T-helper 17 cell (primary cell): ENCODE measurements around the gene AFF3. TPM values are rescaled to one million over a fixed set of nuclear protein-coding genes. Genes with fewer than 3 reads are reported as not detected.
"Not testable (repeated sequence)": the region's sequence is repeated elsewhere in the genome, so short reads cannot be mapped to it uniquely, and the experiment has no call there.

Source experiments
- ATAC-seq: fragments of 150-1000 bp; cut with Tn5 transposase; 2 replicates; pipeline ENCODE4 v1.10.0; 2021; ENCODE audit warnings: mild to moderate bottlenecking, moderate library complexity
- DNase-seq, 3 donors: peaks; one replicate each; pipeline versions ENCODE4 v3.0.0 to v3.0.0-alpha.2; 2020 to 2021
- H3K9me3 ChIP-seq: one replicate; pipeline ENCODE4 v1.7.0; 2013; ENCODE audit warnings: low read length, mild to moderate bottlenecking; ENCODE audit not compliant: control insufficient read depth, poor library complexity, severe bottlenecking
- H3K27ac Mint-ChIP-seq: one replicate; pipeline ENCODE4 v1.8.0; 2022; ENCODE audit warnings: mild to moderate bottlenecking, moderate library complexity, mixed read lengths
- H3K27me3 Mint-ChIP-seq: one replicate; pipeline ENCODE4 v1.8.0; 2022; ENCODE audit warnings: mixed read lengths
- H3K36me3 Mint-ChIP-seq: one replicate; pipeline ENCODE4 v1.8.0; 2022; ENCODE audit warnings: low read depth, mixed read lengths
- H3K4me1 Mint-ChIP-seq: one replicate; pipeline ENCODE4 v1.8.0; 2022; ENCODE audit warnings: mild to moderate bottlenecking, mixed read lengths
- H3K4me3 Mint-ChIP-seq: one replicate; pipeline ENCODE4 v1.8.0; 2022; ENCODE audit warnings: mild to moderate bottlenecking, moderate library complexity, mixed read lengths
- total RNA-seq, 4 donors: library from RNA in 2 of 4; stranded (reverse) in 2 of 4; gene quantifications; one replicate each; pipeline ENCODE4 v1.2.3 and lab custom pipeline; 2022 to 2026

AFF3 gene
- total RNA-seq, 2 donors from 2014 or later: 6.5 to 14.4 TPM

DNA sequence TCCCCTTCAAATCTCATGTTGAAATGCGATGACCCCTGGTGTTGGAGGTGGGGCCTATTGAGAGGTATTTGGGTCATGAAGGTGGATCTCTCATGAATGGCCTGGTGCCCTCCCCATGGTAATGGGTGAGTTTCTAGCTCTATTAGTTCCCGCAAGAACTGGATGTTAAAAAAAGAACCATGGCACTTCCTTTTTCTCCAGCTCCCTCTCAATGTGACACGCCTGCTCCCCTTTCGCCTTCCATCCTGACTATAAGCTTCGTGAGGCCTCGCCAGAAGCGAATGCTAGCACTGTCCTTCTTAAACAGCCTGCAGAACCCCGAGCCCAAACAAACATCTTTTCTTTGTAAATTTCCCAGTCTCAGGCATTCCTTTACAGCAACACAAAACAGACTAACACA, 349.4 kb downstream of the AFF3 start:
- ATAC-seq (no peak), DNase-seq (no peak)
- Mint-ChIP-seq H3K36me3 (no peaks in the 10 kb centered on the region), H3K4me3 (no peak overlapping the region), H3K4me1 (no peaks in the 10 kb centered on the region), H3K27me3 (peaks cover 7% of the 10 kb centered on the region), H3K27ac (no peak overlapping the region)
- H3K9me3 ChIP-seq: no peaks in the 10 kb centered on the region

DNA sequence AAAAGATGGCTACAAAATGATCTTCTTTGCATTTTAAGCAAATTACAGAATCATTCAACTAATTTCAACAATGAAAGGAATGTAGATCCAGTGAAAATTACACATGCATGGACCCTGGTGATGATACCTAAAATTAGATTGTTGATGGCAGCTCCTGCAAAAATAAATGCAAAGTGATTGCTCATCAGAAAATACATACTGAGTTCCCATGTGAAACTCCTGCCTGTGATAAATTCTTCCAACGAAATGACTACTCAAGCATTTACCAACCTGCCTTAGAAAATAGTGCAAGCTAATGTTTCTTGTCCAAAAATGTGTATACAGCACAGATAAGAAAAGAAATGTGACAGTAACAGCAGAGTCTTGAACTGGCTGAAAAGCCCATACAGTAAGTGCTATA, 352.5 kb downstream of the AFF3 start:
- no peaks in the 10 kb centered on the region for H3K9me3 ChIP-seq
- Mint-ChIP-seq H3K27ac (no peak overlapping the region), H3K4me1 (no peaks in the 10 kb centered on the region), H3K36me3 (no peaks in the 10 kb centered on the region), H3K27me3 (peaks cover 4% of the 10 kb centered on the region), H3K4me3 (no peak overlapping the region)
- ATAC-seq (no peak), DNase-seq (no peak)

DNA sequence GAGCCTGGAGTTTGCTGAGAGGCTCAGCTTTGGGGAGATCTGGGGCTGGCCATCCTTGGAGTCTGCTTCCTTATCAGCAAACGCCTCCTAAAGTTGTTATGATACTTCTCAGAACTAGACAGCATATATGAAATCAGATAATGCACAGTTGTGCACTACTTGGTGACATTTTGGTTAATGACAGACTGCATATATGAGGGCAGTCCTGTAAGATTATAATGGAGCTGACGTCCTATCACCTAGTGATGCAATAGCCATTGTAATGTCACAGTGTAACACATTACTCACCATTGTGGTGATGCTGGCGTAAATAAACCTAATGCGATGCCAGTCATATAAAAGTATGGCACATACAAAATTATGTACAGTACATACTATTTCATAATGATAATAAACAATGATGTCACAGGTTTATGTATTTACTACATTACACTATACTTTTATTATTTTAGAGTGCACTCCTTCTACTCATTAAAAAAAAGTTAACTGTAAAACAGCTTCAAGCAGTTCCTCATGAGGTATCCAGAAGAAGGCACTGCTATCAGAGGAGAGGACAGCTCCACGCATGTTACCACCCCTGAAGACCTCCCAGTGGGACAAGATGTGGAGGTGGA, 354.5 kb downstream of the AFF3 start:
- Mint-ChIP-seq H3K27ac (no peak overlapping the region), H3K36me3 (no peaks in the 10 kb centered on the region), H3K4me1 (no peaks in the 10 kb centered on the region), H3K4me3 (no peak overlapping the region), H3K27me3 (no peaks in the 10 kb centered on the region)
- ATAC-seq (no peak), DNase-seq (no peak)
- H3K9me3 ChIP-seq: no peaks in the 10 kb centered on the region

DNA sequence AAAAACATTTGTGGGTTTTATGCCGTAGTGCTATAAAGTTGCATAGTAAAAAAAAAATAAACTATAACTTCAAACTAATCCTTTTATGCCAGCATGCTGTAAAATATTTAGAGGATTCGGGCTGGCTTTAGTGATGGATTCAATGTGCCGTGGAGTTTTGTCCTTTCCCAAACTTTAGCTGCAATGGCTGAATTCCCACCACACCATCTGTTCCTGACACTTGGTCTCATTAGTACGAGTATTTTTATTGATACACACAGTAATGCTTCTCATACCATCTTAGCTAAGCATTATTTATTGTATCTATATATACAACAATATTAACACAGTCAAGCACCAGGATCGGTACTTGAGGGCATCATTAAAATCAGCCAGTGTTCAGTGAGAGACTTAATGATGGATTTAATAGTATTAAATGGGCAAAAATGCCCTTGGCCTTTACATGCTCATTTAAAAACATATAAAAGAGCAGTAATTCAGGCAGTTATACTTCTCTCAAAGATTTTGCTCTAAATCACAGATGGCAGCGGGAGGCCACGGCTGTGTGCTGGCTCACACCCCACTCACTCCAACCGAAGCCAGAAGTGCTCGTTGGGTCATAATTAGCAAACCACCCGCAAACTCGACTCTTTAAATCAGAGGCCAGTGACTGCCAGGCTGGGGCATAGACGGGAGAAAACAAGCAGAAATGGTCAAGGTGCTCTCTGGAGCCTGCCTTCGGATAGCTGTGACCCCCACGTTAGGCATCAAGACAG, 355.6 kb downstream of the AFF3 start:
- no peak overlapping the region for H3K4me3 Mint-ChIP-seq

DNA sequence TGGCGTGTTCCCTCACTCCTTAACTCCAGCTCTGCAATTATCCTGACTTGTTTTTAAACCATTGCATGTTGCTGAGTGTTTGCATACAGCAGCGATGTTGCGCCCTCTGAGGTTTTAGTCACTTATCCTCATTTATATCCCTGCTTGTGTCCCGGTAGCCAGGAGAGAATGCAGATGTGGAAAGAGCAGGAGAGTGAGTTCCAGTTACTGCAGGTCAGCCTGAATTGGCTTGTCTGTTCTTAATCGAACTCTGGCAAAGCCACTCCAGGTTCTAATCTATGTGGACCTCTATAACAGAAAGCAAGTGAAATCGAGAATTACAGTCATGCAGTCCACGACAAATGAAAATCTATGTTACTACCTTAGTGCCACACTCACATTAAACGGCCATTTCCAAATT, 357.4 kb downstream of the AFF3 start:
- H3K4me3 Mint-ChIP-seq: no peak overlapping the region
- H3K27ac Mint-ChIP-seq: no peak overlapping the region
- H3K4me1 Mint-ChIP-seq: no peaks in the 10 kb centered on the region
- DNase-seq: no peak
- no peaks in the 10 kb centered on the region for H3K9me3 ChIP-seq
- ATAC-seq: no peak
- H3K36me3 Mint-ChIP-seq: no peaks in the 10 kb centered on the region
- no peaks in the 10 kb centered on the region for H3K27me3 Mint-ChIP-seq

More for the DNA sequence above, 355.6 kb downstream of the AFF3 start:
- H3K36me3 Mint-ChIP-seq: no peaks in the 10 kb centered on the region
- H3K27me3 Mint-ChIP-seq: no peaks in the 10 kb centered on the region
- H3K9me3 ChIP-seq: no peaks in the 10 kb centered on the region
- no peaks in the 10 kb centered on the region for H3K4me1 Mint-ChIP-seq
- DNase-seq (no peak), ATAC-seq (no peak)
- no peak overlapping the region for H3K27ac Mint-ChIP-seq

DNA sequence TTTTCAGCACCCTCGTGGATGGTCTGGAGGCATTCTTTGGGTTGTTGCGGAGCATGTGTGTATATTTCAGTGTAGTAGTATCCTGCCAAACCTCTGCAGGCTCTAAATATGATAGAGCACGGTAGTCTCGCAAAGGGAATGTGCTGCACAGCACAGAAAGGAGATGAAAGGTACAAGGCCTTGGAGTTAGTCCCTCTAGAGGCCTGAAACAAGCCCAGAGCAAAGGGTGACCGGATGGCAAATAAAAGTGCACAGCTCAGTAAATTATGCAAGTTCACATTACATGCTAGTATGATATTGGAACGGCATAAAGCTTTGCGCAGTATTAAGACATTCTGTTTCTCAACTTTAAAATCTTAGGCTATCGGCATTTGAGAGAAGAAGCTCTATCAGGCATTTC, 358.1 kb downstream of the AFF3 start:
- DNase-seq (no peak), ATAC-seq (no peak)
- H3K4me3 Mint-ChIP-seq: no peak overlapping the region
- no peak overlapping the region for H3K27ac Mint-ChIP-seq
- no peaks in the 10 kb centered on the region for H3K4me1 Mint-ChIP-seq
- no peaks in the 10 kb centered on the region for H3K27me3 Mint-ChIP-seq
- no peaks in the 10 kb centered on the region for H3K36me3 Mint-ChIP-seq
- H3K9me3 ChIP-seq: no peaks in the 10 kb centered on the region

DNA sequence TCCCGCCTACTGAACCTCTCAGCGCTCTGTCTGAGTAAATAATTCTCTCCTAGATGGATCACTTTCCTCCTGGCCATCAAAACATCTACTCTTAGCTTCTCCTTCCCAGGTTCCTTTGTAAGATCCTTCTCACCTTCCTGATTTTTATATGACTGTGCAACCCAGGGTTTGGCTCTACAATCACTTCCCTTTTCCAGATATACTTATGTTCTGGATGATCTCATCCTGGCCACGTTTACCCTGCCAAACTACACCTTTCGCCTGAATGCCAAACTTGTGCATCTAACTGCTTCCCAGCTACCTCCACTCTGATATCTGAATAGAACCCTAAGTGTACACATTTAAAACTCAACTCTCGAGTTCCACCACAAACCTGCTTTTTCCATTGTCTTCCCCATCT, 362.1 kb downstream of the AFF3 start:
- DNase-seq (no peak), ATAC-seq (no peak)
- Mint-ChIP-seq H3K4me1 (no peaks in the 10 kb centered on the region), H3K4me3 (no peak overlapping the region), H3K27me3 (no peaks in the 10 kb centered on the region), H3K36me3 (no peaks in the 10 kb centered on the region), H3K27ac (no peak overlapping the region)
- H3K9me3 ChIP-seq: peaks cover 2% of the 10 kb centered on the region

DNA sequence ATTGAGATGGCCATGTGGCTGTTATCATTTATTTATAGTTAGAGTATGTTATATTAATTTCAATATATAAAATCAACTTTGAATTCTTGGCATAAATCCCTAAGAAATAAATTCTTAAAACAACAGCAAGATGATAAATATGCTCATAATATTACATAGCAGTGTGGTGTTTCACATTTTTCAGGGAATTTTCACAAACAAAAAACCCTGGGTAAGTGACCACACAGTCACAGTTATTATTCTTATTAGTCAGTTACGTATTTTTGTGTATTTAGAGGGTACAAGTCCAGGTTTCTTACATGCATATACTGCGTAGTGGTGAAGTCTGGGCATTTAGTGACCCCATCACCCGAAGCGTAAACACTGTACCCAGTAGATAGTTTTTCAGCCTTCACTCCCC, 363.1 kb downstream of the AFF3 start:
- peaks cover 2% of the 10 kb centered on the region for H3K9me3 ChIP-seq
- H3K27ac Mint-ChIP-seq: no peak overlapping the region
- no peak for ATAC-seq
- DNase-seq: no peak
- no peaks in the 10 kb centered on the region for H3K4me1 Mint-ChIP-seq
- no peaks in the 10 kb centered on the region for H3K27me3 Mint-ChIP-seq
- no peak overlapping the region for H3K4me3 Mint-ChIP-seq
- H3K36me3 Mint-ChIP-seq: no peaks in the 10 kb centered on the region

DNA sequence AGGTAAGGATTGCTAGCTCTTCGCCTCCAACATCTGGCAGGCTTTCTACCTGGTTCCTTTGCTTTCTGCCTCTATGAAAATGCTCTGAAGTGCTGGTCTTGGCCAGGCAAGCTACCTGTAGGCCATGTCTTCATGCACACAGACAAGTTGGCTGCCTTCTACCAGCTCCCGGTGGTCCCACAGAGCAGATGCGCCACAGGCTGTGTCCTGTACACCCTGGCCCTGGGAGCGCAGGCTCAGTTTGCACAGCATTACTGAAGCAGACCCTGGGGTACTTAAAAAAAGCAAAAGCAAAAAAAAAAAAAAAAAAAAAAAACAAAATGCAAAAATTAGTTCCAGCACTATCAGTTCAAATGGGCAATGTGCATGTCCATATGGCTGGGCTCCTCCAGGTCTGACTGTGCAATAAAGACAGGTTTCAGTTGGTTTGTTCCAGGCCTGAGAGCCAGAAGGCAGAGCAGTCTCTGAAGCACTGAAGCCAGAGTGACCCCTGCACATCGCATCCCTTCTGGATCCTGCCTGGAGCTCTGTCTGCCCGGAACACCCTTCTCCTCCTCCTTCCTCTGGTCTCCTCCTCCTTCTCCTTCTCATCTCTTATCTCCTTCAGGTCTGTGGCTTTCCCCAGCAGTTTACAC, 364.6 kb downstream of the AFF3 start:
- no peak for DNase-seq
- ATAC-seq: no peak
- Mint-ChIP-seq H3K36me3 (no peaks in the 10 kb centered on the region), H3K27ac (no peak overlapping the region), H3K27me3 (peaks cover 5% of the 10 kb centered on the region), H3K4me3 (no peak overlapping the region), H3K4me1 (no peaks in the 10 kb centered on the region)
- H3K9me3 ChIP-seq: peaks cover 2% of the 10 kb centered on the region

DNA sequence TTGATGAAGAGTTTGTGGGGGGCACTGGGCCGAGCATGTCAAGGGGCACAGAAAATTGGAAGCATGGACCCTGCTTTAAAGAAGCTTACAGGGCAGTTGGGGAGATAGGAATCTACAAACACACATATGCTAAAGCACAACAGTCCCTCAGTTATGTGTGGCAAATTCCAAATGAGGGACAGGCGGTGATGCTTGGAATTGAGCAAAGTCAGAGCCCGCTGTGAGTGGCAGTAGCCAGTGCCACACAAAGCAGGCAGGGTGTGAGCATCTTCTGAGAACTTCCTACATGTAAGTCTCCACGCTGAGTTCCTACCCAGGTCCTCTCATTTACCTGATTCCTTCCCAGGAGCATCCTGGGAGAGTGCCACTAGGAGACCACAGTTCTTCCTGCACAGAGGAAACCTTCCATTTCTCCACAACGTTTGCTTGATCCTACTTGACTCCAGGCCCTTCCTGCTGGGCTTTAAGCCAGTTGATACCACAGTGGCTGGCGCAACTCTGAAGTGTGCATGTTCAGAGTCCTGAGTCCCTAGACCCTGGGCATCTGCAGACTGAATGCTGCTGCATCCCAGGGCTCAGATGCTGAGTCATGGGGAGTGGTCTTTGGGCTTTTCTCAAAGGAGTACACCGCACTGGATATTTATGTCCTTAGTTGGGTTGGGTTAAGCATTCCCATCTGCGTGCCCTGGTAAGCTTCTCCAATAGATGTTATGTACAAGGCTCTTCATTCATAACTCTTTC, 365.3 kb downstream of the AFF3 start:
- Mint-ChIP-seq H3K27ac (no peak overlapping the region), H3K4me3 (no peak overlapping the region), H3K27me3 (peaks cover 7% of the 10 kb centered on the region), H3K4me1 (no peaks in the 10 kb centered on the region), H3K36me3 (no peaks in the 10 kb centered on the region)
- ATAC-seq (no peak), DNase-seq (no peak)
- peaks cover 2% of the 10 kb centered on the region for H3K9me3 ChIP-seq

DNA sequence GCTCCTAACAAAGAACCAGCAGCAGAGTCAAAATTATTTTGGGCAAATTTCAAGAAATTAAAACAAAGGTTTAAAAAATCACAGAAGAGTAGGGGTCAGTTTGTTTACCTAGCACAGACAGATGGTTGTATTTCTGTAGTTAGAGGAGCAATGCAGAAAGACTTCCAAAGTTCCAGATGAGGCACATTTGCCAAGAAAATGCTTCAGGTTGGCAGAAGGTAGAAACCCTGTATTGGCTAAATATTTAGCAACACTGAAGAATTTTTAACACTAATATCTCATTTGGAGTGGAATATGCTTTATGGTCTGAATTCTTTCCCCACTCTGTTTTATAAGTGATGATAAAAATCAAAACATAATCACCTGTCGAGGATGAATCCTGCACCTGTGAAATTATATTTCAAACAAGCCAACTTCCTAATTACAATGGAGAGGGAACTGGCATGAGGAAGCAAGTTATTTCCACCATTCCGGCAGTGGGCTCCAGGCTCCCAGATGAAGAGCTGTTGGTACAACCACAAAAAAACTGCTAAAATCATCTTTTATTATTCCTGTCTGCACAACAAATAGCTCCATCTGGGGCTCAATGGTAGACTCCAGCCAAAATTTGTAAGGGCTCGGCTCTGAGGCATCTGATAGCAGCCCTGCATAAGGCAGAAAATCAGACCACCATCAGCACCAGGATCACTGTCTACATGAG, 366.0 kb downstream of the AFF3 start:
- ATAC-seq: no peak
- no peaks in the 10 kb centered on the region for H3K4me1 Mint-ChIP-seq
- H3K36me3 Mint-ChIP-seq: no peaks in the 10 kb centered on the region
- peaks cover 12% of the 10 kb centered on the region for H3K27me3 Mint-ChIP-seq
- H3K4me3 Mint-ChIP-seq: no peak overlapping the region
- no peak overlapping the region for H3K27ac Mint-ChIP-seq
- peaks cover 2% of the 10 kb centered on the region for H3K9me3 ChIP-seq
- no peak for DNase-seq

DNA sequence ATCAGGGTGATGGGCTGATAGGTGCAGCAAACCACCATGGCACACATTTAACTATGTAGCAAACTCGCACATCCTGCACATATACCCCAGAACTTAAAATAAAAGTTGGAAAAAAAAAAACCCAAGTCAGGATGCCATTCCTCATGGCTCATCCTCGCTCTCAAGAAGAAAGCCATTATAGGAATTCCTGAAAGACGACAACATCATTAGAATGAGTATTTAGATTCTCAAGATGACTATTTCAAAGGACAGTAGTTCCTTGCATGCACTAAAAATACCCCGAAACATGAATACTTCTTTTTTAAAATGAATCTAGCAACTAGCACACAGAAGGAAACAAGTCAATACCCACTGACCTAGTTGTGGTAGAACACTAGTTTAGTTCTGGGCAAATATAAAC, 366.8 kb downstream of the AFF3 start:
- H3K9me3 ChIP-seq: peaks cover 2% of the 10 kb centered on the region
- no peak for ATAC-seq
- no peaks in the 10 kb centered on the region for H3K36me3 Mint-ChIP-seq
- peaks cover 12% of the 10 kb centered on the region for H3K27me3 Mint-ChIP-seq
- no peak for DNase-seq
- H3K4me3 Mint-ChIP-seq: no peak overlapping the region
- no peak overlapping the region for H3K27ac Mint-ChIP-seq
- no peaks in the 10 kb centered on the region for H3K4me1 Mint-ChIP-seq

DNA sequence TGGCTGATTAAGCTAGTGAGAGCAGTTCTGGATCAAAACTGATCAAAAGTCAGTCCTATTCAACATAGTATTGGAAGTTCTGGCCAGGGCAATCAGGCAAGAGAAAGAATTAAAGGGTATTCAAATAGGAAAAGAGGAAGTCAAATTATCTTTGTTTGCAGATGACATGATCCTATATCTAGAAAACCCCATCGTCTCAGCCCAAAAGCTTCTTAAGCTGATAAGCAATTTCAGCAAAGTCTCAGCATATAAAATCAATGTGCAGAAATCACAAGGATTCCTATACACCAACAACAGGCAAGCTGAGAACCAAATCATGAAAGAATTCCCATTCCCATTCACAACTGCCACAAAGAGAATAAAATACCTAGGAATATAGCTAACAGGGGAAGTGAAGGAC, 368.7 kb downstream of the AFF3 start:
- not testable (repeated sequence) for H3K4me1 Mint-ChIP-seq, H3K36me3 Mint-ChIP-seq, DNase-seq, H3K4me3 Mint-ChIP-seq, H3K27ac Mint-ChIP-seq, ATAC-seq, H3K9me3 ChIP-seq
- peaks cover 12% of the 10 kb centered on the region for H3K27me3 Mint-ChIP-seq
